OCI-LY7 (cell line): ENCODE data around the gene SPEN. TPM values are rescaled to one million over a fixed set of nuclear protein-coding genes. Genes with fewer than 3 reads are reported as not detected.

Experiments
- BruUV-seq: library from RNA; stranded (reverse); fragments of 400-500 nt; replicated peaks from 2 replicates; lab custom pipeline; 2021; lab: Mats Ljungman, UMichigan
- CTCF ChIA-PET: fragments of 300-600 bp; sonication (Branson Sonifier 250); formaldehyde crosslinking; loops from one replicate; lab custom pipeline; 2022; ENCODE audit warnings: antibody characterized with exemption; ENCODE audit not compliant: unreplicated experiment; lab: Charles Lee
- POLR2A ChIA-PET: fragments of 300-600 bp; sonication (Branson Sonifier 250); formaldehyde crosslinking; loops from one replicate; lab custom pipeline; 2022; ENCODE audit warnings: antibody characterized with exemption; lab: Charles Lee
- DNase-seq: peaks from one replicate; pipeline ENCODE4 v3.0.0-alpha.2; 2015; ENCODE audit warnings: low spot score
- H2AFZ ChIP-seq: fragments of 200-600 bp; sonication (generic), shearing (Covaris generic); 2 replicates; pipeline ENCODE4 v1.6.1; 2014; ENCODE audit warnings: mild to moderate bottlenecking, antibody characterized with exemption, low read length, moderate library complexity
- H3K27ac ChIP-seq: fragments of 200-600 bp; sonication (generic); 2 replicates; pipeline ENCODE4 v1.5.1; 2014; ENCODE audit warnings: mixed run types, low read depth, mild to moderate bottlenecking, moderate library complexity, low read length, inconsistent platforms; ENCODE audit not compliant: poor library complexity, severe bottlenecking
- H3K36me3 ChIP-seq: fragments of 200-600 bp; sonication (generic); 2 replicates; pipeline ENCODE4 v1.6.1; 2014; ENCODE audit warnings: mild to moderate bottlenecking, antibody characterized with exemption, low read length, moderate library complexity, mixed read lengths; ENCODE audit not compliant: insufficient read depth
- H3K4me1 ChIP-seq: fragments of 200-600 bp; sonication (generic); 2 replicates; pipeline ENCODE4 v1.5.1; 2014; ENCODE audit warnings: mild to moderate bottlenecking, low read length; ENCODE audit not compliant: insufficient read depth, poor library complexity, severe bottlenecking
- H3K4me2 ChIP-seq: fragments of 200-600 bp; sonication (generic); 2 replicates; pipeline ENCODE4 v1.6.1; 2014; ENCODE audit warnings: mild to moderate bottlenecking, low read length
- H3K4me3 ChIP-seq: fragments of 200-600 bp; sonication (generic); 2 replicates; pipeline ENCODE4 v1.5.1; 2014; ENCODE audit warnings: mild to moderate bottlenecking, low read depth, low read length; ENCODE audit not compliant: poor library complexity, severe bottlenecking
- H3K79me2 ChIP-seq: fragments of 200-600 bp; sonication (generic); 2 replicates; pipeline ENCODE4 v1.6.1; 2016; ENCODE audit warnings: low read depth, mild to moderate bottlenecking, low read length, moderate library complexity, mixed read lengths; ENCODE audit not compliant: insufficient read depth
- H3K9me2 ChIP-seq: fragments of 200-600 bp; sonication (generic); 2 replicates; pipeline ENCODE4 v1.6.1; 2016; ENCODE audit warnings: mild to moderate bottlenecking, low read length, mixed read lengths; ENCODE audit not compliant: insufficient read depth
- H3K9me3 ChIP-seq: fragments of 200-600 bp; sonication (generic); 2 replicates; pipeline ENCODE4 v1.6.1; 2014; ENCODE audit warnings: mild to moderate bottlenecking, mixed run types, low read length, mixed read lengths
- H4K20me1 ChIP-seq: fragments of 200-600 bp; sonication (generic); 2 replicates; pipeline ENCODE4 v1.6.1; 2014; ENCODE audit warnings: mild to moderate bottlenecking, antibody characterized with exemption, low read length, moderate library complexity, mixed read lengths; ENCODE audit not compliant: insufficient read depth
- CTCF ChIP-seq: fragments of 200-600 bp; sonication (generic); conservative IDR thresholded peaks from 2 replicates; pipeline ENCODE4 v1.5.1; 2014; ENCODE audit warnings: mild to moderate bottlenecking, antibody characterized with exemption, low read length, moderate library complexity, mixed read lengths
- EZH2phosphoT487 ChIP-seq: fragments of 200-600 bp; sonication (generic); IDR thresholded peaks from 2 replicates; pipeline ENCODE4 v1.6.1; 2018; ENCODE audit warnings: low read depth, borderline replicate concordance, mild to moderate bottlenecking, mixed run types, antibody characterized with exemption, low read length, moderate library complexity, mixed read lengths
- intact Hi-C: fragments of 100-400 bp; cut with micrococcal nuclease; formaldehyde crosslinking; loops from one replicate; pipeline ENCODE4 v1.10.0; 2022; ENCODE audit not compliant: unreplicated experiment
- total RNA-seq, 2 experiments: library from RNA; depleted of rRNA in 1 of 2; stranded (reverse); fragments of >200 nt in 1 of 2; shearing (Covaris generic) in 1 of 2; gene quantifications; 2 replicates each; pipeline ENCODE4 v1.2.3, GENCODE V29; 2014 to 2022

SPEN gene
- total RNA-seq, 2 experiments from 2014 or later, result 40.7 to 87.1 TPM

GRCh38 chr1:15866721-15867201 is 19.3 kb downstream of the SPEN start:
- H3K4me1 ChIP-seq, result no peaks in the 10 kb centered on the region
- no peak overlapping the region for H3K4me3 ChIP-seq
- peaks cover 100% of the 10 kb centered on the region for H3K79me2 ChIP-seq
- H3K4me2 ChIP-seq, result no peak overlapping the region
- CTCF ChIA-PET, result no interaction called here
- peaks cover 14% of the 10 kb centered on the region for H4K20me1 ChIP-seq
- no peak overlapping the region for H3K27ac ChIP-seq
- POLR2A ChIA-PET, result interaction anchor here (1.0 to 1.7 kb wide), 4 partner anchors 10 to 20 kb away, joined by 3 to 5 read pairs (median 4); partner anchors contain the start of gene SPEN
- intact Hi-C loops, result no loop called here
- H3K9me2 ChIP-seq, result no peaks in the 10 kb centered on the region
- peaks cover 29% of the 10 kb centered on the region for H3K36me3 ChIP-seq
- no peak overlapping the region for H2AFZ ChIP-seq
- H3K9me3 ChIP-seq, result no peaks in the 10 kb centered on the region; the same call in 1 of the 2 replicates
- TF ChIP-seq CTCF (no peak), EZH2phosphoT487 (no peak)
- DNase-seq, result no peak
- no TSS peak for BruUV-seq

GRCh38 chr1:15867288-15867687 is 19.8 kb downstream of the SPEN start:
- intact Hi-C loops, result no loop called here
- Histone ChIP-seq H3K79me2 (peaks cover 100% of the 10 kb centered on the region), H3K27ac (no peak overlapping the region), H4K20me1 (peaks cover 14% of the 10 kb centered on the region), H3K9me3 (no peaks in the 10 kb centered on the region; the same call in 1 of the 2 replicates), H3K4me2 (no peak overlapping the region), H3K36me3 (peaks cover 29% of the 10 kb centered on the region), H3K9me2 (no peaks in the 10 kb centered on the region), H3K4me3 (no peak overlapping the region), H2AFZ (no peak overlapping the region), H3K4me1 (no peaks in the 10 kb centered on the region)
- CTCF ChIA-PET, result no interaction called here
- no peak for DNase-seq
- BruUV-seq, result no TSS peak
- TF ChIP-seq EZH2phosphoT487 (no peak), CTCF (no peak)
- POLR2A ChIA-PET, result interaction anchor here (0.6 to 1.3 kb wide), 4 partner anchors 10 to 25 kb away, joined by 3 to 6 read pairs (median 4); partner anchors contain the start of gene SPEN

- no TSS peak for BruUV-seq
- ChIA-PET POLR2A (no interaction called here), CTCF (no interaction called here)
Measured at GRCh38 chr1:15869413-15869812, 21.9 kb downstream of the SPEN start.

More at GRCh38 chr1:15869413-15869812, 21.9 kb downstream of the SPEN start:
- TF ChIP-seq EZH2phosphoT487 (no peak), CTCF (no peak)
- Histone ChIP-seq H3K36me3 (peaks cover 36% of the 10 kb centered on the region), H3K79me2 (peaks cover 100% of the 10 kb centered on the region), H4K20me1 (peaks cover 32% of the 10 kb centered on the region), H3K4me3 (no peak overlapping the region), H3K9me3 (no peaks in the 10 kb centered on the region; the same call in 1 of the 2 replicates), H2AFZ (no peak overlapping the region), H3K4me2 (no peak overlapping the region), H3K27ac (no peak overlapping the region), H3K9me2 (no peaks in the 10 kb centered on the region), H3K4me1 (no peaks in the 10 kb centered on the region)
- intact Hi-C loops, result no loop called here
- DNase-seq, result no peak
